GM21515 (cell line): Measurements from ENCODE around the gene OSR1.

Experiments used
- ATAC-seq: cut with Tn5 transposase; IDR thresholded peaks from one replicate; pipeline ENCODE4 v1.9.1; 2021; ENCODE audit not compliant: unreplicated experiment

OSR1 gene

DNA sequence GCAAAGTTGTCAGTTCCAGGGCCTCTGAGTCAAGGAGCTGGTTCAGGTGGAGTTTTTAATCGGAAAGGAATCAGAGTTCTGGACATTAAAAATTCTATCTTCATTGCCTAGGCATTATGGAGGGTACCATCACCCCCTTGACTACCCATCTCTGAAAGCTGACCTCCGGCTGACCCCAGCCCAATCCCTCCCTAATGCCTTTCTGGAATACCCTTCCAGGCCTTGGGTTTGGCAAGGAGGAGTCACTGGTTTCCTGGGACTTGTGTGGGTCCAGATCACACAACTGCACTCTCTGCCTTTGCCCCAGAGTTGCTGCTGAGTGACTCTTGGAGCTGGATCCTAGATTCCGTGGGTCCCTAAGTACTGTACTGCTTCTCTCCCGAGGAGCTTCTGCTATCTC lies 1.0 kb upstream of the OSR1 start:
- ATAC-seq = no peak

- ATAC-seq = no peak
Observed at GRCh38 chr2:19359021-19359357, 566 bp upstream of the OSR1 start.

GRCh38 chr2:19357402-19358241 lies 801 bp downstream of the OSR1 start:
- no peak for ATAC-seq

DNA sequence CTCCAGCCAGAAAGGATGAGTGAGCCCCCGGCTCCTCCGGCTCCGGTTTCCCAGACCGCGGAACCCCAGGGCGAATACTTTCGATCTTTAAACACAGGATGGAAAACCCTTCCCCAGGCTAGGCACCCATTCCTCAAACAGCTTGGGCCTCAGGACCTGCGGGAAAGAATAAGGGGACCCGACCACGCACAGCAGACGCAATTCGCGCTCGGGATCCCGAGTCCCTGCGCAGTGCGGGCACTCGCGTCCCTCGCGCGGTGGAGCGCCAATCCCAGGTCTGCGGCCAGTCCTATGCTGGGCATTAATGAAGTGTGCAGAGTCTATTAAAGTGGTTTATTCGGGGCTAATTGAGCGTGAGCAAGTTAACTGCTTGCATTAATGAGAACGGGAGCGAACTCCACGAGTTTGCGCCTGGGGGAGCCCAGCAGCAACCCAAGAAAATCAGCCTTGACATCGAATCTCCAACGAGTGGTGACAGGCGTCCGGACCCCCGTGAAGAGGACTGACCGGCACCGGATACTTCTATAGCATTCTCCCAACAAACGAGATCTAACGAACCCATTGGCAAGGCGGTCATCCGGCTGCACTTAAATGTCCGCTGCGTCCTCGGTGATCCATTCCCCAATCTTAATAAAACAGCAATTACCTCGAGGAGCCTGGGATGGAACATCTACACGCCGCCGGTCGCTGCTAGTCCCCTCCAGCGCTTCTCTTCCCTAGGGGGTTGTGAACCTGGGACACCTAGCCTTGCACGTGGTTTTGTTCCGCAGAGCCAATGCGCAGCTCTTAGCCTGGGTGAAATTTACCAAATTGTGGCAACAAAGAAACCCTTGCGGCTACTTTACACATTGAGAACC lies 1.6 kb downstream of the OSR1 start:
- ATAC-seq = no peak

GRCh38 chr2:19355931-19356544 lies 2.4 kb downstream of the OSR1 start:
- ATAC-seq = no peak

DNA sequence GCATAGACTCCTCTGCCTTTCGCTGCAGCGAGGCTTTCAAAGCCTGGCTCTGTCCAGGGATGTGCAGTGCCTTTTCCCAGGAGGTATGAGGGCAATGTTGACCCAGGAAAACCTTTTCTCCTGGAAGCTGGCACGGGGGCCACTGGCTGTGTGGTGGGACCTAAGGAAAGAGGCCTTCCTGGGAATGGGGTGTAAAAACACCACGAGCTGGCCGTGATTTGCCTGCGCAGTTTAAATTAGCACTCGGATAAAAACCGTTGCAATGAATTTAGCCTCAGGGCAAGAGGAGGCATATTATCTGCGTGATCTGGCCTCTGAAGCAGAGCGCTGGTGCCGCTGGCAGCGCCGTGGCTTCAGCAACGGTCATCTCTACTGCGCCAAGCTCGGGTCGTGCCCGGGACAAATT lies 3.0 kb downstream of the OSR1 start:
- no peak for ATAC-seq

DNA sequence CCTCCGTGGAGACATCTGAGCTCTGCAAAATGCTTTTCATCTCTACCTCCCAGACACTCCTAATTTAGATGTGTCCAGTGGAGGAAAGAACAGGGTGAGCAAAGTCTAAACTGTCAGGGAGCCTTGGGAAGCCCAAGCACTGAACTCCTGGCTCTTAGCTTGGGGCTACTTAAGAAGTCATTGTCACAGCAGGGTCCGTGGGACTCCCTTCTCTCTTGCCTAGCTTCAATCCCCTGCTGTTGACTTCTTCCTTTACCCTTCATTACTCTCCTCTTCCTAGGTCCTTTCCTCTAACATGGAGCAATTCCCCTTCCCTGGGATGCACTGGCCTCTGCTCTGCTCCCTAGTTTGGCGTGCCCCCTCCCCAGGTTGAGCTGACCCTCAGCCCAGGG lies 3.4 kb downstream of the OSR1 start:
- no peak for ATAC-seq

- no peak for ATAC-seq
Observed at GRCh38 chr2:19353721-19354050, 4.7 kb downstream of the OSR1 start.

DNA sequence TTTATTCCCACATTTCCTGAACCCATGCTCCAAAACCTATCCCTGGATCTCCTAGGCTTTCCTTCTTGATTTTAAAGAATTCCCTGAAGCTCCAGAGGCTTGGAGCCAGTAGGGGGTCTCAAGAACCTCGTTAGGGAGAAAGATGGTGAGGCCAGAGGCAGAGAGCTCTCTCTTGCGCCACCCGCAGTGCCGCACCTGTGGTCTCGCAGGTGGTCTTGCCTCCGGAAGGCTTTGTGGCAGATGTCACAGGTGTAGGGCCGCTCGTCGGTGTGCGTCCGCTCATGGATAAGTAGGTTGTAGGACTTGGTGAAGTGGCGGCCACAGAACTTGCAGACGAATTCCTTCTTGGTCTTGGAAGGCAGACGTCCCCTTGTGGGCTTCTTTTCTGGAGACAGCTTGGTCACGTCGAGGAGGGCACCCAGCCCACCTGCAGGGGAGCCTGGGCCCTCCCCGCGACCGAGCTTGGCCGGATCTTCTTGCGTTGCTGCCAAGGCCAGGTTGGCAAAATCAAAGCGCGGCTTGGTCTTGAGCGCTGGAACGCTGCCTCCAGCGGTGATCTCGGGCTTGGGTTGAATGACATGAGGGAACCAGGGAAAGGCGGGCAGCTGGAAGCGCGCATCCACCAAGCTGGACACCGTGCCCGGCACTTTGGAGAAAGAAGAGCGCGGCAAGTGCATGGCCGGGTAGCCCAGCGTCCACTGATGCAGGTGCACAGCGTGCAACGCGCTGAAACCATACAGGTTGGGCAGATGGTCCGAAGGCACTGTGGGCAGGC lies 5.3 kb downstream of the OSR1 start:
- ATAC-seq = no peak

DNA sequence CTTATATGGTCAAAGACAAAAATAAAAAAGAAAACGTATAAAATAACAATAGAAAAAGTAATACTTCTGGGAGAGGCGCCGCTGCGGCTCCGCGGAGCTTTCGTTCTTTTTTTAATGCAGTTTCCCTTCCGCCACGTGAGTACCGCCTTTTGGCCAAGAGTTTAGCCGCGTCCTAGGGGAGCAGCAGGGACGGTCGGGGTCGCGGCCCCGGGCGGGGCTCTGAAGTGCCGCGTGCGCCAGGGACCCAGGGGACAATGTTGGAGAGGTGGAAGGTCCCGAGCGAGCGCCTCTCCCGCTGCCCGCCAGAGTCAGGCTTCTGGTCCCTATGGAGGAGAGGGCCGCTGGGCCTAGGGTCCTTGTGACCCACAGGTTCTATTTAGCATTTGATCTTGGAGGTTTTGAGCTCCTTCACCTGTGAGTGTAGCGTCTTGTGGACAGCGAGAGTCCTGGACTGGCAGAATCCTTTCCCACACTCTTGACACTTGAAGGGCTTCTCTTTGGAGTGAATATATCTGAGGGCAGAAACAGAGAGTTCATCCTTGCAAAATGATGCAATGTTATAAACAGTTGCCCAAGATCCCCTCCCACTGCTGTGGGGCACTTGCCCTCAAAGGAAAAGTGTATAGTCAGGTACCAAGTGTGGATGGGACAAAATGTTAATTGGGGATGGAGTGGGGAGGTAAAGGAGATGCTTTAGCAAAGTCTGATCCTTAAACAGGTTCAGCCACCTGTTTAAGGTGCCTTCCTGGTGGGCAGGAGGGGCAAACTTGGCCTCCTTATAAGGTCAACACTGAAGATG lies 6.3 kb downstream of the OSR1 start:
- ATAC-seq = no peak

DNA sequence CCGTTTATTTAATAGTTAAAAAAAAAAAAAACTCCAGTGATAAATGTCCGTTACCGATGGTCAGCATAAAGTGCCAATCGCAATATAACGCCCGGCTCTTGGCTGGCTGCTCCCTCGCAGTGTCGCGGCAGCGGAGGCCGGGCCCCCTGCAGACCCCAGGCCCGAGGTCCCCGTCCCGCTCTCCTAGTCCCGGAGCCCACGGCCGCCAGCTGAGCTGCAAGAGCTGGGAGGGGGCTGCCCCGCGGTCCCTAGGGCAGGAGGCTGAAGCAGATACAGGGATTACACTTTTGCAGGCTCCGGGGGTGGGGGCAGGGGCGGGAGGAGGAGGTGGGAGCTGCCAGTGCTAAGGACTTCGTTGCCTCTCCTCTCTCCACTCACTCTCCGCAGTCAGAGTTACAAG lies 6.9 kb downstream of the OSR1 start:
- ATAC-seq = no peak

DNA sequence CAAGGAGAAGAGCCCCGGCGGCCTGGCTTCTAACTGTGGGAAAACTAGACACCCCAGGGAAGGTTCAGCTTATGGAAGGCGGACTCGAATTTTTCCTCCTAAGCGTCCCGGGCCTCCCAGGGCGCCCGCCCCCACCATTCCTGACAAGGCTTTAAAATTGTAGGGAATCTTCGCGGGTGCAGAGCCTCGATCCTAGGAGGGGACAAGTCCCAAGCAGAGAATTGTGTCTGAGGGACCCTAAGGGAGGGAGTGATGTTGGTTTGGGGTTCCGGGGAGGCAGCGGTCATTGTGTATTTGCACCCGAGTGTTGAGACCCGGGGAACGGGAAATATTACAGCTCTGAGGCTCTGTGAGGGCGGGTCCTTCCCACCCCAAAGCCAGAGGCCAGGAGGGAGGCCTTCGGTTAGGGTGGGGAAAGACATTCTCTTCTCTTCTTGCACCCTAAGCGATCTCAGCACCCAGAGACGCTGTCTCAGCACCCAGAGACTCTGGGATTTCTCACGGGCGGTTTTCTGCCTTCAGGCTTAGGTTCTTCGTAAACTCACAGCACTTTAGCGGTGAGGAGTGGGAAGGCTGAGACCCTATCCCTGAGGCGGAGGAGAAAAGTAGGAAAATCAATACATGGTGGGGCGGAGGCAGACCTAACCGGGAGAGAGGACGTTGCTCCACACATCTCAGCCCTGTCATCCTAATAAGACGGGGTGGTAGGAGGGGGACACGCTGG lies 7.6 kb downstream of the OSR1 start:
- no peak for ATAC-seq

GRCh38 chr2:19349911-19350677 lies 8.3 kb downstream of the OSR1 start:
- ATAC-seq = no peak

DNA sequence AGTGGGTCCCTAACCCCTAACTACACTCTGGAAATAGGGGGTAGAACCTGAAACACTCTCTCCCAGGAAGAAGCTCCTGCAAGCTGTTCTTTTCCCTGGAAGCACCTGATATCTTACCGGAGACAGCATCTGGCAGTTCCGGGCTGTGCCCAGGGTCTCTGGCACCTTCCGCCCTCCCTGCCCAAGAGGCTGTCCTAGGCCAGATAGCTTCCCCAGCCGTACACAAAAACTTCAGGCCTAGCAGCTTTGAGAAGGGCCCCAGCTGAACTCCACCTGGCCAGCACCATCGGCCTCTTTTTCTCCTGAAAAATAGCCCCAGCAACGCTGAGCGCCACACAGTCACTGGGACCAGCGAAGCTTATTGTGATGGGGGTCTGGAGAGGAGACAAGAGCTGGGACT lies 9.7 kb downstream of the OSR1 start:
- no peak for ATAC-seq

DNA sequence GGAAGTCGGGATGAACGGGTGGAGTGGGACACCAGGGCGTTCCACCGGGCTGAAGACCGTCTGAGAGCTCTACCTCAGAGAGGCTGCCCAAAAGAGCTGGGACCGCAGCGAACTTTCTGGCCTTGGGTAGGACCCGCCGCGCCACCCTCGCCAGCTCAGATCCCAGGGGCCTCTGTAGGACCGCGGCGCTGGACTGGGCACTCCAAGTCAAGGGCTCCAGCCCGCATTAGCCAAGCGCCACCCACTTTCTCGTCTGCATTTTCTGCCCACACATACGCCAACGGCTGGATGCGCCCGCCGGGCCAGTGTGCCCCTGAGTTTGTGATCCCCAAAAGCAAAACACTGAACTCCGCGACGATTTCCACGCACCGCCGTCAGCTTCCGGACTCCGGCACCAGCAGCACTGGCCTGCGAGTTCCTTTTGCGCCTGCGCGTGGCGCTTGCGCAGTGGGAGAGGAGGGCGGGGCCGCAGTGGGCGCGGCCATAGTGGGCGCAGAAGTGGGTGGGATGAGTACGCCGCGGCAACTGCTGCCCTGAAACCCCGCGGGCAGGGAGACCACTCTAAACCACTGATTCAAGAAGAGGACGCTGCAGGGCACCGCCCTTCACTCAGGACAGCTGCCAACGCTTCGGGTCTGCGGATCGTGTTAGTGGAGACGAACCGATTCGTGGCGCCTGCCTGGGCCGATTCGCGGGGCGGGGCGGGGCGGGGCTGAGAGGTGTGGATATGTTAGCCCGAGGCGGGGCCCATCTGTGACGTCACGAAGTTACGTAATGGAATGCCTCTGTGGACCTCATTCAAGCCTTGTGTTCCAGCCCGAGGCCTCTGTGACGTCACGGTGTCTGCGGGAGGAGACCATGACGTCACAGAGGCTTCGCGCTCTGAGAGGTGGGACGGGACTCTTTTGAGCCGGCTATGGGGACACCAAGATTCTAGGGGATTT lies 10.5 kb downstream of the OSR1 start:
- peak; percentile 93 for ATAC-seq

GRCh38 chr2:19346983-19347618 lies 11.3 kb downstream of the OSR1 start:
- peak; percentile 12 for ATAC-seq

DNA sequence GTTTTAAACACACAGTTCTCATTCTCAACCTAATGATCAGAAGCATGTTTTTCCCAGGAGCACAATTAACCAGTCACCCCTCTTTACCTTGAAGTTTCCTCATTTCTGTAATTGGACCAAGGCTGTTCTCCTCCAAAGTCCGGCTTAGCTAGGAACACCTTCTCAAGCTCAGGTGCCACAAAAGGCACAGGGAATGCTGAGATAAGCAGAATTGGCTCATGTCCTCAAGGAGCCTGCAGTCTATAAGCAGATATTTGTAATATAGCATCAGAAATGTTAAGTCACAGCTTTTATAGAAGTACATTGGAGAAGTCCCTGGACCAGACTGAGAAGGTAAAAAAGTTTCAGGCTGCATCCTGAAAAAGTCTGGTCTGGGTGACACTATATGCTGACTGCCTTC lies 20.7 kb downstream of the OSR1 start:
- no peak for ATAC-seq

- no peak for ATAC-seq
Observed at GRCh38 chr2:19337202-19337601, 21.2 kb downstream of the OSR1 start.
